ENCODE results near the gene TMEM269. TPM values are rescaled to one million over a fixed set of nuclear protein-coding genes. Genes with fewer than 3 reads are reported as not detected.

TMEM269 gene
- total and polyA plus RNA-seq, 10 of the 15 experiments (the other 5 are each of a cell fraction or from before 2014, with no cell fraction given) = 0.02 to 0.26 (median 0.06) TPM; not detected in 2

DNA sequence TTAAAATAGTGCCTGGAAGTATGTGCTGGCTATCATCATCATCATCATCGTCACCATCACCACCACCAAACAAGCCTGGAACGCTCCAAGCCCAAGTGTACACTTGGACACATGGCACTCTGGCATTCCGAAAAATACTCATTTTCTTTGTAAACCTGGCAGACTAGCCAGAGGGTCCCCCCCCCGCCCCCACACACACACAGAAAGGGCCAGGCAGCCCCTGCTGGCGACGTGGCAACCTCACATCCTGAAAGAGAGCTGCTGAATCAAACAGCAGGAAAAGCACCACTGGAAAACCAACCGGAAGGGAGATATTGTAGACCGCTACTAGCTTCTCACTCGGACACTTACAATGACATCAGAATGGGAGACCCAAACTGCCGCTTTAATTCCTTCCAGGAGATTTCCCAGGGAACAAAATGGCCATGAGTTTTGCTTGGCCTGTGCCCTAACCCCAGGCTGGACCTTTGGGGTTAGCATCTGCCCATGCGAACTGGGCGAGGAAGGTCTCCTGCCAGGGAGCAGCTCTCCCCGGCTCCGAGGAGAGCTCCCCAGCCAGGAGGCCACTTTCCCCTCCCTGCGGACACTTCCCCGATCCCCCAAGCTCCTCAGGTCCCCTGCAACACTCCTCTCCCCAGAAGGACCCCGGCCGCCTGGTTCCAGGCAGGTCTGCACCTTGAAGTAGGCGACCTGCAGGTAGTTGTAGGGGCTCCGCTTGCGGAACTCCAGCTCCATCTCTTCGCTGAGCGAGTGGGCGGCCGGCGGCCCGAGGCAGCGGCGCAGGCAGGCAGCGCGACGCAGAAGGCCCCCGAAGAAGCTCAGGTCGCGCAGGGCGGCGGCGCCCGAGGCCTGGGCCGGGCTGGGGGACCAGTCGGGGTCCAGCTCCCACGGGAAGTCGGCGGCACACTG, 18.7 kb upstream of the TMEM269 start (continued):
- TF ChIP-seq, protein P1, sequence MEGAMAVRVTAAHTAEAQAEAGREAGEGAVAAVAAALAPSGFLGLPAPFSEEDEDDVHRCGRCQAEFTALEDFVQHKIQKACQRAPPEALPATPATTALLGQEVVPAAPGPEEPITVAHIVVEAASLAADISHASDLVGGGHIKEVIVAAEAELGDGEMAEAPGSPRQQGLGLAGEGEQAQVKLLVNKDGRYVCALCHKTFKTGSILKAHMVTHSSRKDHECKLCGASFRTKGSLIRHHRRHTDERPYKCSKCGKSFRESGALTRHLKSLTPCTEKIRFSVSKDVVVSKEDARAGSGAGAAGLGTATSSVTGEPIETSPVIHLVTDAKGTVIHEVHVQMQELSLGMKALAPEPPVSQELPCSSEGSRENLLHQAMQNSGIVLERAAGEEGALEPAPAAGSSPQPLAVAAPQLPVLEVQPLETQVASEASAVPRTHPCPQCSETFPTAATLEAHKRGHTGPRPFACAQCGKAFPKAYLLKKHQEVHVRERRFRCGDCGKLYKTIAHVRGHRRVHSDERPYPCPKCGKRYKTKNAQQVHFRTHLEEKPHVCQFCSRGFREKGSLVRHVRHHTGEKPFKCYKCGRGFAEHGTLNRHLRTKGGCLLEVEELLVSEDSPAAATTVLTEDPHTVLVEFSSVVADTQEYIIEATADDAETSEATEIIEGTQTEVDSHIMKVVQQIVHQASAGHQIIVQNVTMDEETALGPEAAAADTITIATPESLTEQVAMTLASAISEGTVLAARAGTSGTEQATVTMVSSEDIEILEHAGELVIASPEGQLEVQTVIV (IDR thresholded peaks at IDR 0.05; ENCODE audit: borderline replicate concordance, partially characterized antibody) = no peak
- TF ChIP-seq ESRRA (IDR thresholded peaks at IDR 0.05; ENCODE audit: low read length) (no peak), NBN (IDR thresholded peaks at IDR 0.05) (no peak), RCOR1 (conservative IDR thresholded peaks at IDR 0.05; ENCODE audit: low read depth, low read length) (0 out of 2 replicates have a peak, but pooled peaks have one; percentile 24), EZH2 (IDR thresholded peaks at IDR 0.05; ENCODE audit: borderline replicate concordance, control insufficient read depth, low read depth, low read length) (no peak), MXI1 (IDR thresholded peaks at IDR 0.05; ENCODE audit: low read depth, low read length) (peak; percentile 40; the same call in 1 of the 2 replicates), BCL11A (IDR thresholded peaks at IDR 0.05; ENCODE audit: low read depth, low read length) (no peak), RFX5 (IDR thresholded peaks at IDR 0.05; ENCODE audit: low read depth, low read length) (no peak), ZNF384 (IDR thresholded peaks at IDR 0.05; ENCODE audit: borderline replicate concordance, low read depth, low read length) (no peak), PAX8 (IDR thresholded peaks at IDR 0.05) (no peak), CREB1 (IDR thresholded peaks at IDR 0.05; ENCODE audit: low read depth) (no peak), ELK1 (IDR thresholded peaks at IDR 0.05; ENCODE audit: low read depth, low read length) (no peak), IKZF1 (conservative IDR thresholded peaks at IDR 0.05) (no peak; the same call in 1 of the 2 replicates), CREM (IDR thresholded peaks at IDR 0.05; ENCODE audit: low read depth) (no peak), PRDM15 (CRISPR knock-in tag; IDR thresholded peaks at IDR 0.05) (no peak)
- TF ChIP-seq, protein P2, sequence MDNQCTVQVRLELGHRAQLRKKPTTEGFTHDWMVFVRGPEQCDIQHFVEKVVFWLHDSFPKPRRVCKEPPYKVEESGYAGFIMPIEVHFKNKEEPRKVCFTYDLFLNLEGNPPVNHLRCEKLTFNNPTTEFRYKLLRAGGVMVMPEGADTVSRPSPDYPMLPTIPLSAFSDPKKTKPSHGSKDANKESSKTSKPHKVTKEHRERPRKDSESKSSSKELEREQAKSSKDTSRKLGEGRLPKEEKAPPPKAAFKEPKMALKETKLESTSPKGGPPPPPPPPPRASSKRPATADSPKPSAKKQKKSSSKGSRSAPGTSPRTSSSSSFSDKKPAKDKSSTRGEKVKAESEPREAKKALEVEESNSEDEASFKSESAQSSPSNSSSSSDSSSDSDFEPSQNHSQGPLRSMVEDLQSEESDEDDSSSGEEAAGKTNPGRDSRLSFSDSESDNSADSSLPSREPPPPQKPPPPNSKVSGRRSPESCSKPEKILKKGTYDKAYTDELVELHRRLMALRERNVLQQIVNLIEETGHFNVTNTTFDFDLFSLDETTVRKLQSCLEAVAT (IDR thresholded peaks at IDR 0.05) = no peak
- TF ChIP-seq, protein P3, sequence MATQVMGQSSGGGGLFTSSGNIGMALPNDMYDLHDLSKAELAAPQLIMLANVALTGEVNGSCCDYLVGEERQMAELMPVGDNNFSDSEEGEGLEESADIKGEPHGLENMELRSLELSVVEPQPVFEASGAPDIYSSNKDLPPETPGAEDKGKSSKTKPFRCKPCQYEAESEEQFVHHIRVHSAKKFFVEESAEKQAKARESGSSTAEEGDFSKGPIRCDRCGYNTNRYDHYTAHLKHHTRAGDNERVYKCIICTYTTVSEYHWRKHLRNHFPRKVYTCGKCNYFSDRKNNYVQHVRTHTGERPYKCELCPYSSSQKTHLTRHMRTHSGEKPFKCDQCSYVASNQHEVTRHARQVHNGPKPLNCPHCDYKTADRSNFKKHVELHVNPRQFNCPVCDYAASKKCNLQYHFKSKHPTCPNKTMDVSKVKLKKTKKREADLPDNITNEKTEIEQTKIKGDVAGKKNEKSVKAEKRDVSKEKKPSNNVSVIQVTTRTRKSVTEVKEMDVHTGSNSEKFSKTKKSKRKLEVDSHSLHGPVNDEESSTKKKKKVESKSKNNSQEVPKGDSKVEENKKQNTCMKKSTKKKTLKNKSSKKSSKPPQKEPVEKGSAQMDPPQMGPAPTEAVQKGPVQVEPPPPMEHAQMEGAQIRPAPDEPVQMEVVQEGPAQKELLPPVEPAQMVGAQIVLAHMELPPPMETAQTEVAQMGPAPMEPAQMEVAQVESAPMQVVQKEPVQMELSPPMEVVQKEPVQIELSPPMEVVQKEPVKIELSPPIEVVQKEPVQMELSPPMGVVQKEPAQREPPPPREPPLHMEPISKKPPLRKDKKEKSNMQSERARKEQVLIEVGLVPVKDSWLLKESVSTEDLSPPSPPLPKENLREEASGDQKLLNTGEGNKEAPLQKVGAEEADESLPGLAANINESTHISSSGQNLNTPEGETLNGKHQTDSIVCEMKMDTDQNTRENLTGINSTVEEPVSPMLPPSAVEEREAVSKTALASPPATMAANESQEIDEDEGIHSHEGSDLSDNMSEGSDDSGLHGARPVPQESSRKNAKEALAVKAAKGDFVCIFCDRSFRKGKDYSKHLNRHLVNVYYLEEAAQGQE (IDR thresholded peaks at IDR 0.05; ENCODE audit: low read depth, low read length) = no peak

All from GM12878 (cell line).